ENCODE data around the gene OR10H3.
"Not testable (repeated sequence)": the region's sequence is repeated elsewhere in the genome, so short reads cannot be mapped to it uniquely, and the experiment has no call there.

The OR10H3 gene

DNA sequence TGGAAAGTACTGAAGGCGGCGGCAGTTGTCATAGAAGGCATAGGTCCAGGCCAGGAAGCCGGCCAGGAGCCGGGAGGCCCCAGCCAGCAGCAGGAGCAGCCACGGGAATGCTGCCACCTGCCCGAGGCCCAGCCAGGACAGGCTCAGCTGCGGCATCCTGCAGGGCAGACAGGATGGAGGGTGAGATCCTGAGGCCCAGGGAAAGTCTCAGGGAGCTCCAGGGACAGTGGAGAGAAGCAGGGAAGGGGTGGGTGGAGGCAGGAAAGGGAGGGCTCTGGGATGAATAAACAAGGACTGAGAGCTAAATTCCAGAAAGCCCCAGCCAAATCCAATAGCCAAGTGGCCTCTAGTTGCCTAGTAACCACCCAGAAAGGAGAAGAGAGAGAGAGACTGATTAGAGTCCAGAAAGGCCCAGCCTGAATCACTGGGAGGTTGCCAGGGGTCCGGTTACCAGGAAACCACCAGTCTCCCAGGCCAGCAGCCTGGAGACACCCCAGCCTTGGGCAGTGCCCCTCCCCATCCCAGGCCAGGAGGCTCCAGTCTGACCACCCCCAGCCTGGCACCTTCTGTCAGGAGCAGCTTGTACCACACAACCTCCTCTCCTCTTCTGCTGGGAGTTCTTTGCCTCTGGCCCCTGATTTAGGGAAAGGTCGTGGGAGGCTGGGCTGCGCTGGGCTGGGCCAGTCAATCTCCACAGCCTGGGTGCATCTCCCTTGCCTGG, 42.1 kb downstream of the OR10H3 start:
- DNase-seq, result peak; percentile 81 to 85

GRCh38 chr19:15780610-15781418, 43.0 kb downstream of the OR10H3 start:
- peak in 1 of 2 donors; percentile 25 for DNase-seq

DNA sequence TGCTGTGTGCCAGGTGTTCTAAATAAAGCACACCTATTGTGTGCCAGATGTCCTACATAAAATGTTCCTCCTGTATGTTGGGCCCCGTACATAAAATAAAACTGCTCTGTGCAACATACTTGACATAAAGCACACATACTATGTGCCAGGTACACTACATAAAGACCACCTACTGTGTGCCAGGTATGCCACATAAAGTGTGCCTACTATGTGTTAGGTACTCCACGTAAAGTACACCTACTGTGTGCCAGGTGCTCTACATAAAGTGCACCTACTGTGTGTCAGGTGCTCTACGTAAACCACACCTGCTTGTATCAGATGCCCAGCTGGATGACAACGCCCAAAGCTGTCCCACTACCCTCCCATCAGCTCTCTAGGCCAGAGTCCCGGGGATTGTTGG, 43.9 kb downstream of the OR10H3 start:
- no peak for DNase-seq

DNA sequence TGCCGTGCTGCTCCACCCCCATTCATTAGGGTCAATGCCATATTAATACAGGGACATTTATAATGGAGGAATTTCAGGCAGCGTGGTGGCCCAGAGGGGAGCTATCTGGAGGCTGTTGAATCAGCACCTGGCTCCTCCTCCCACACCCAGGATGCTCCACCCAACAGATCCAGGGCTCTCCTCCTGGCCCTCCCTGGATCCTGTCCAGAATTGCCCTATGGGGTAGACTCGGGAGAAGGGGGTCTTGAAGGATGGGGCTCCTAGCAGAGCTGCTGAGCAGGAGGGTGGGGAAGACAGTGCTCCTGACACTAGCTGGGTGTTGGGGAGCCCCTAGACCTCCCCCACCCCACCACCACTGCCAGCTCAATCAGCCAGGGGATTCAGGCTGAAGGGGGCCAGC, 44.4 kb downstream of the OR10H3 start:
- no peak for DNase-seq

DNA sequence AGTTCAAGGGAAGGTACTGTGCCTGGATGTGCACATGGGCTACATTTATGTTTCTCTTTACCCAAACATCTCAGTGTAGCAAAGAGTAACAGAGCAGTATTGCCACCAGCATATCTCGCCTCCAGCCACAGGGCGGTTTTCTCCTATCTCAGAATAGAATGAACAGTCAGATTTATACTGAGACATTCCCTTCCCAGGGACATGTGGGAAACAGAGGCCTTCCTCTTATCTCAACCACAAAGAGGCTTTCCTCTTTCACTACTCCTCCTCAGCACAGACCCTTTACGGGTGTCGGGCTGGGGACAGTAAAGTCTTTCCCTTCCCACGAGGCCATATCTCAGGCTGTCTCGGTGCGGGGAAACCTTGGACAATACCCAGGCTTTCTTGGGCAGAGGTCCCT, 45.1 kb downstream of the OR10H3 start:
- DNase-seq, result not testable (repeated sequence)

DNA sequence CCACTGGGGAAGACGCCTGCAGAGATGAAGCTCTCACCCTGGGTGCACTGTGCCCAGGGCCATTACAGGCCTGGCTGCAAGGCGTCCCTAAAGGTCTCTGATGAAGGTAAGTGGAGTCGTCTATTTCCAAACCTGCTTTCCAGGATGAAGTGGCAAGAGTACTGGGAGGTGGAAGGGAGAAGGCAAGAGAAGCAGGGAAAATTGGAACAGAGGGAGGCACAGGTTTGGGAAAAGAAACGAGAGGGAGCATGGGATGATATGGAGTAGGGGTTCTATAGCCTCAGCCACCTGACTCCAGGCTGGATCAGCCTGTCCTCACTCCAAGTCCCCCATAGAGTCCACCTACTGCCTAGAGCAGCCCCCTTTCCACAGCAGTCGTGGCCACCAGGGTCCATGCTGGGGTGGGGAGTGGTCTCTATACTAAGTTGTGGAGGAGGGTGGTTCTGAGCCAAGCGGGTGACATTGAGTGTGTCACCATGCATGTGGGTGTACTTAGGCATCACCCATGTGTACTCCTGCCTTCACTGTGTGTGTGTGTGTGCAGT, 49.9 kb downstream of the OR10H3 start, which contains the start of gene OR10H5:
Gene OR10H5 (plus strand): TSS at position 51 of the 545 bp plus-strand sequence. CDS start 6,388 bp downstream, outside the sequence.
- no peak for DNase-seq

- no peak for DNase-seq
Observed at GRCh38 chr19:15788594-15789270, 50.9 kb downstream of the OR10H3 start.

DNA sequence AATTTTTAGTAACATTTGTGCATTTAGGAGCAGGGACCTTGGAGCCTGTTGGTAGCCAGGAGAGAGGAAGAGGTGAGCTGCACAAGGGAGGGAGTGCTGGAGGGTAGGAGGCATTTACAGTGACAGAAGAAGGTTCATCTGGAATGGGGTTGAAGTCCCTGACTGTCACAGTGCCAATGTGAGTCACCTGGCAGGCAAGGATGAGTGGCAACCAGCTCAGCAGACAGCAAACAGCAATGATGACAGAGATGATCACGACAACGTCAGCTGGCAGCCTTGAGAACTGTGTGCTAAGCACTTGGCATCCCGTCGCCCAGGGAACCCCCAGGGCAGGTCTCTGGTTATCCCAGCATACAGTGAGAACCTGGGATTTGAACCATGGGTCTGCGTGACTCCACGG, 52.3 kb downstream of the OR10H3 start:
- DNase-seq, result no peak

All from hippocampal formation (tissue), 2 donors.